GM12891 (cell line): ENCODE measurements around the gene GPC6.

ENCODE experiments used
- PAX5 ChIP-seq: IDR thresholded peaks from 2 replicates; pipeline ENCODE4 v1.6.1; 2011; ENCODE audit warnings: low read length, moderate library complexity, mild to moderate bottlenecking; ENCODE audit not compliant: insufficient read depth, severe bottlenecking
- POLR2A ChIP-seq: IDR thresholded peaks from 2 replicates; pipeline ENCODE4 v1.6.1; 2011; ENCODE audit warnings: low read depth, low read length, control low read depth
- POLR2AphosphoS5 ChIP-seq: IDR thresholded peaks from 2 replicates; pipeline ENCODE4 v1.6.1; 2011; ENCODE audit warnings: low read depth, low read length, control low read depth
- POU2F2 ChIP-seq: IDR thresholded peaks from 2 replicates; pipeline ENCODE4 v1.6.1; 2011; ENCODE audit warnings: low read depth, mild to moderate bottlenecking, control low read depth, low read length, moderate library complexity
- TAF1 ChIP-seq: IDR thresholded peaks from 2 replicates; pipeline ENCODE4 v1.6.1; 2011; ENCODE audit warnings: low read depth, low read length, control low read depth

GRCh38 chr13:93264876-93265275, 38.3 kb downstream of the GPC6 start:
- TF ChIP-seq POLR2A (no peak), POLR2AphosphoS5 (no peak), TAF1 (no peak), PAX5 (no peak), POU2F2 (no peak)
